Activated CD4-positive, alpha-beta T cell treated with anti-CD3 and anti-CD28 coated beads, Interleukin-10, Interleukin-2, amounts not matched to agents 100 ng/mL and 50 ng/mL, durations not matched to agents 16 hours and 8 hours (primary cell): Measurements from ENCODE around the gene UHRF1.
"Not testable (repeated sequence)": the region's sequence is repeated elsewhere in the genome, so short reads cannot be mapped to it uniquely, and the experiment has no call there.

Source experiments
- DNase-seq: peaks from one replicate; pipeline ENCODE4 v3.0.0-alpha.2; 2020

The UHRF1 gene

GRCh38 chr19:4974880-4975469 is 65.7 kb downstream of the UHRF1 start:
- DNase-seq: no peak

GRCh38 chr19:4975601-4976000 is 66.3 kb downstream of the UHRF1 start:
- DNase-seq: not testable (repeated sequence)

GRCh38 chr19:4976401-4977298 is 67.3 kb downstream of the UHRF1 start:
- no peak for DNase-seq

GRCh38 chr19:4977299-4978174 is 68.2 kb downstream of the UHRF1 start:
- DNase-seq: no peak

- DNase-seq: no peak
Observed at GRCh38 chr19:4979211-4979807, 70.0 kb downstream of the UHRF1 start.

- no peak for DNase-seq
Observed at GRCh38 chr19:4980067-4980466, 70.8 kb downstream of the UHRF1 start.

- DNase-seq: no peak
Observed at GRCh38 chr19:4980838-4981680, 71.8 kb downstream of the UHRF1 start.

- no peak for DNase-seq
Observed at GRCh38 chr19:4981681-4981958, 72.3 kb downstream of the UHRF1 start.

- DNase-seq: no peak
Observed at GRCh38 chr19:4983346-4984105, 74.2 kb downstream of the UHRF1 start.

GRCh38 chr19:4984106-4984380 is 74.7 kb downstream of the UHRF1 start:
- DNase-seq: no peak

- no peak for DNase-seq
Observed at GRCh38 chr19:4984438-4984990, 75.2 kb downstream of the UHRF1 start.

- no peak for DNase-seq
Observed at GRCh38 chr19:4985551-4985991, 76.3 kb downstream of the UHRF1 start.

GRCh38 chr19:4986056-4986455 is 76.8 kb downstream of the UHRF1 start:
- no peak for DNase-seq

GRCh38 chr19:4986471-4986891 is 77.2 kb downstream of the UHRF1 start:
- no peak for DNase-seq

- DNase-seq: no peak
Observed at GRCh38 chr19:4987256-4987655, 78.0 kb downstream of the UHRF1 start.

- no peak for DNase-seq
Observed at GRCh38 chr19:4987692-4988370, 78.5 kb downstream of the UHRF1 start.

GRCh38 chr19:4988770-4989251 is 79.5 kb downstream of the UHRF1 start:
- no peak for DNase-seq

- no peak for DNase-seq
Observed at GRCh38 chr19:4990306-4990705, 81.0 kb downstream of the UHRF1 start.

- no peak for DNase-seq
Observed at GRCh38 chr19:4991538-4991937, 82.2 kb downstream of the UHRF1 start.

- no peak for DNase-seq
Observed at GRCh38 chr19:4991996-4992698, 82.8 kb downstream of the UHRF1 start.
